GM10847 (cell line): ENCODE results near the gene ADAP1.

Experiments used
- POLR2A ChIP-seq: IDR thresholded peaks from 2 replicates; pipeline ENCODE4 v1.6.1; 2011; ENCODE audit not compliant: insufficient read length; ENCODE audit errors: extremely low read depth

ADAP1 gene

GRCh38 chr7:940599-941408 is 13.7 kb downstream of the ADAP1 start:
- TF ChIP-seq POLR2A, result no peak

GRCh38 chr7:939843-940242 is 14.6 kb downstream of the ADAP1 start:
- no peak for TF ChIP-seq POLR2A

GRCh38 chr7:938546-939185 is 15.8 kb downstream of the ADAP1 start:
- no peak for TF ChIP-seq POLR2A

GRCh38 chr7:937856-938484 is 16.5 kb downstream of the ADAP1 start:
- no peak for TF ChIP-seq POLR2A

- no peak for TF ChIP-seq POLR2A
These were observed 18.0 kb downstream of the ADAP1 start for GRCh38 chr7:936386-937054.

GRCh38 chr7:935874-936385 is 18.6 kb downstream of the ADAP1 start:
- no peak for TF ChIP-seq POLR2A

- TF ChIP-seq POLR2A, result no peak
These were observed 19.2 kb downstream of the ADAP1 start for GRCh38 chr7:935164-935873.

- no peak for TF ChIP-seq POLR2A
These were observed 19.9 kb downstream of the ADAP1 start for GRCh38 chr7:934469-935163.

- no peak for TF ChIP-seq POLR2A
These were observed 21.9 kb downstream of the ADAP1 start for GRCh38 chr7:932651-932975.

GRCh38 chr7:931871-932650 is 22.4 kb downstream of the ADAP1 start:
- TF ChIP-seq POLR2A, result no peak

GRCh38 chr7:930975-931758 is 23.3 kb downstream of the ADAP1 start:
- TF ChIP-seq POLR2A, result no peak

GRCh38 chr7:929311-929711 is 25.2 kb downstream of the ADAP1 start:
- TF ChIP-seq POLR2A, result no peak
